ES-I3 (cell line): ENCODE data around the gene XPO1.
"Not testable (repeated sequence)": the region's sequence is repeated elsewhere in the genome, so short reads cannot be mapped to it uniquely, and the experiment has no call there.

Experiments
- H3K36me3 ChIP-seq: 2 replicates; pipeline ENCODE4 v1.6.1; 2013; ENCODE audit warnings: mild to moderate bottlenecking, low read length, control low read depth, moderate library complexity; ENCODE audit not compliant: insufficient read depth
- H3K4me1 ChIP-seq: 2 replicates; pipeline ENCODE4 v1.6.1; 2013; ENCODE audit warnings: mild to moderate bottlenecking, control low read depth, low read length; ENCODE audit not compliant: insufficient read depth
- H3K9ac ChIP-seq: 2 replicates; pipeline ENCODE4 v1.6.1; 2013; ENCODE audit warnings: low read depth, mild to moderate bottlenecking, low read length, moderate library complexity
- H3K9me3 ChIP-seq: 2 replicates; pipeline ENCODE4 v1.6.1; 2013; ENCODE audit warnings: mild to moderate bottlenecking, low read length, moderate library complexity; ENCODE audit not compliant: control insufficient read depth, insufficient read depth

The XPO1 gene

DNA sequence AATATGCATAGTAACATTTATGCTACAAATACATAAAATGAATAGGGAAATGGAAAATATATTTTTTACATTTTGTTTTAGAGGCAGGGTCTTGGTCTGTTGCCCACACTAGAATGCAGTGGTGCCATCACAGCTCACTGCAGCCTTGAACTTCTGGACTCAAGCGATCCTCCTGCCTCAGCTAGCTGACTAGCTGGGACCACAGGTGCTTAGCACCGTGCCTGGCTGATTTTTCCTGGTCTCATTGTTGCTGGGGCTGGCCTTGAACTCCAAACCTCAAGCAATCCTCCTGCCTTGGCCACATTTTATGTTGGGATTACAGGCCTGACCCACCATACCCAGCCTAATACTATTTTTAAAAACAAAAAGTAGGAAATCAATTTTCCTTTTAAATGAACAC lies 33.2 kb downstream of the XPO1 start:
- peaks cover 24% of the 10 kb centered on the region for H3K36me3 ChIP-seq
- no peaks in the 10 kb centered on the region for H3K4me1 ChIP-seq

DNA sequence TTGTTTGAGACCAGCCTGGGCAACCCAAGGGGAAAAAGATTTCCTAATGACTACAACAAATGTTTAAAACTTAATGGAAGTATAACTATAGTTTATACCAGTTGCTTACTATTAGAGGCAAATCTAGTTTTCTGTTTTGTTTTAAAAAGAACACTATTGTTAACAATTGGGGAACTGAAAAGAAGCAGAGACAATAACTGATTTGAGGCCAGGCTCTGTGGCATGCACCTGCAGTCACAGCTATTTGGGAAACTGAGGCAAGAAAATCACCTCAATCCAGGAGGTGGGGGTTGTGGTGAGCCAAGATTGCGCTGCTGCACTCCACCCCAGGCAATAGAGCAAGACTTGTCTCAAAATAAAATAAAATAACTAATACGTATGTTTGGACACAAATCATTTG lies 39.1 kb downstream of the XPO1 start:
- Histone ChIP-seq H3K36me3 (peaks cover 30% of the 10 kb centered on the region), H3K9ac (no peak overlapping the region), H3K9me3 (no peaks in the 10 kb centered on the region), H3K4me1 (no peaks in the 10 kb centered on the region)

More for the DNA sequence above, 33.2 kb downstream of the XPO1 start:
- H3K9me3 ChIP-seq = no peaks in the 10 kb centered on the region
- H3K9ac ChIP-seq = no peak overlapping the region

DNA sequence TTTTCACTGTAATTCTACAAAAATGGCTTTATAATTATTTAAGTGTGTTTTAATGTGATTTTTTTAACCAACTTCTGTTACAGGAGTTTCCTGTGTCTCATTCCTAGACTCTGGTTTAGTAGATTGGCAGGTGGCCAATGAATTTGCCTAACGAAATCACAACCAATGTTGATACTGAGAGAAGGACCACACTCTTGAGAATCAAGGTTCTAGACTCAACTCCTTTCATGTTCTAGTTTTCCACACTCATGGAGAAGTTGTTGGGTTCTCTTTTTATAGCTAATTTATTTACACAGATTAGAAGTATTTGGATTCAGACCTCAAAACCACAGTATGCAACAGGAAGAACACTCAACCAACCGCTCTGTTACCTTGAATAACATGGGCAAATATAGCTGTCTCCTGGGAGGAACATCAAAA lies 44.6 kb downstream of the XPO1 start:
- H3K4me1 ChIP-seq = no peaks in the 10 kb centered on the region
- no peak overlapping the region for H3K9ac ChIP-seq
- H3K36me3 ChIP-seq = peaks cover 46% of the 10 kb centered on the region

DNA sequence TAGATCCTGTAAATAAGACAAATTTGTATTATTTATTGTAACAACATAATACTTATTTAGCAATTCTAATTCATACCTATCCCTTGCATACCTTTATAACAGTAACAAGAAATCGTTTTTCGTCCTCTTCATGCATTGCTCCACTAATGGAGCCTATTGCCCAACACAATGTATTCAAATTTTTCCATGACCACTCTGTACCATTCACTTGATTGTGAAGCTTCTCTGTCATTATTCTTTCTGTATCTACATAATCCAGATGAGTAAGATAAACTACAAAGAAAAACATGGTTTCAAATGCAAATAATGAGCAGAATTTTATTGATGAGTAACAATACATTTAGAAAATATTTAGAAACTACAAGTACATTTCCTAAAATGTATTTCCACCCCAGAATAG lies 45.7 kb downstream of the XPO1 start:
- H3K36me3 ChIP-seq = peaks cover 50% of the 10 kb centered on the region
- H3K9me3 ChIP-seq = no peaks in the 10 kb centered on the region
- H3K4me1 ChIP-seq = no peaks in the 10 kb centered on the region
- no peak overlapping the region for H3K9ac ChIP-seq

More for the DNA sequence above, 44.6 kb downstream of the XPO1 start:
- H3K9me3 ChIP-seq = no peaks in the 10 kb centered on the region

DNA sequence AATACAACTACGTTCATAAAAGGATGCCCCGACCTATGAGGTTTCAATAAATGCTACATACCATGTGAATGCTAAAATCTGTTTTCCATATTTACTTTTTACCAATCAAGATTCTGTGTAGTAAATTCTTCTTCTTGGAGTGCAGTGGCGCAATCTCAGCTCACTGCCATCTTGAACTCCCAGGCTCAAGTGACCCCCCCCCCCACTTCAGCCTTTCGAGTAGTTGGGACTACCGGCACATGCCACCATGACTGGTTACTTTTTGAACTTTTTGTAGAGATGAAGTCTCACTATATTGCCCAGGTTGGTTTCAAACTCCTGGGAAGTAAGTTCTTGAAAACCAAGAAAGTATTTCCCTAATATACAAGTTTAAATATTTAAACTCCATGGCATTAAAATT lies 52.9 kb downstream of the XPO1 start:
- no peaks in the 10 kb centered on the region for H3K4me1 ChIP-seq
- no peaks in the 10 kb centered on the region for H3K9me3 ChIP-seq
- H3K36me3 ChIP-seq = peaks cover 61% of the 10 kb centered on the region
- H3K9ac ChIP-seq = no peak overlapping the region

DNA sequence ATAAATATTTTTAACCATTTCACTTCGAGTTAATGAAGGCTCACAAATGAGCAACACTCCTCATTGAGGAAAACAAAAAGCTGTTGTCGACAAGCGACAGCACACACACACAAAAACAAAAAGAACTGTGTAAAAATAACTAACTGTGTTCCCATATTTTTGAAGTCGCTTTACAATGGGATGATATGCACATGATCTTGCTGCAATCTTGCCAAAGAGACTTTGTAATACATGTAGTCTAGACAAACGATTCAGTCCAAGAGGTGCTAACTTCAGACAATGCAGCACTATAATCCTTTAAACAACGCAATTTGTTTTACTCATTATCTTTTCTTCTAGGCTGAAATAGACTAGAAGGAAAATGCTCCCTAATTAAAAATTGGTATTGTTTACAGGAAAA lies 60.1 kb downstream of the XPO1 start:
- no peak overlapping the region for H3K9ac ChIP-seq
- H3K4me1 ChIP-seq = no peaks in the 10 kb centered on the region
- no peaks in the 10 kb centered on the region for H3K9me3 ChIP-seq
- peaks cover 35% of the 10 kb centered on the region for H3K36me3 ChIP-seq

DNA sequence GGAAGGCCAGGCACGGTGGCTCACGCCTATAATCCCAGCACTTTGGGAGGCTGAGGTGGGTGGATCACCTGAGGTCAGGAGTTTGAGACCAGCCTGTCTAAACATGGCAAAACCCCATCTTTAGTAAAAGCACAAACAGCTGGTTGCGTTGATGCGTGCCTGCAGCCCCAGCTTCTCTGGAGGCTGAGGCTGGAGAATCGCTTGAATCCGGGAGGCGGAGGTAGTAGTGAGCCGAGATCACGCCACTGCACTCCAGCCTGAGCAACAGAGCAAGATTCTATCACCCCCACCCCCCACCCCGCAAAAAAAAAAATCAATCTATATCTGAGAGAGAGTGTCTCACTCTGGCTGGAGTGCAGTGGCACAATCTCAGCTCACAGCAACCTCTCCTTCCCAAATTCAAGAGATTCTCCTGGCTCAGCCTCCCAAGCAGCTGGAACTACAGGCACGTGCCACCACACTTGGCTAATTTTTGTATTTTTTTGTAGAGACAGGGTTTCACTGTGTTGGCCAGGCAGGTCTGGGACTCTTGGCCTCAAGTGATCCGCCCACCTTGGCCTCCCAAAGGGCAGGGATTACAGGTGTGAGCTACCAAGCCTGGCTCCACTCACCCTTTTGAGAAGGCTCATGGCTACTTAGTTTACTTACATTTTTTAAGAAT lies 61.1 kb downstream of the XPO1 start:
- H3K36me3 ChIP-seq = peaks cover 29% of the 10 kb centered on the region
- not testable (repeated sequence) for H3K4me1 ChIP-seq, H3K9ac ChIP-seq, H3K9me3 ChIP-seq

DNA sequence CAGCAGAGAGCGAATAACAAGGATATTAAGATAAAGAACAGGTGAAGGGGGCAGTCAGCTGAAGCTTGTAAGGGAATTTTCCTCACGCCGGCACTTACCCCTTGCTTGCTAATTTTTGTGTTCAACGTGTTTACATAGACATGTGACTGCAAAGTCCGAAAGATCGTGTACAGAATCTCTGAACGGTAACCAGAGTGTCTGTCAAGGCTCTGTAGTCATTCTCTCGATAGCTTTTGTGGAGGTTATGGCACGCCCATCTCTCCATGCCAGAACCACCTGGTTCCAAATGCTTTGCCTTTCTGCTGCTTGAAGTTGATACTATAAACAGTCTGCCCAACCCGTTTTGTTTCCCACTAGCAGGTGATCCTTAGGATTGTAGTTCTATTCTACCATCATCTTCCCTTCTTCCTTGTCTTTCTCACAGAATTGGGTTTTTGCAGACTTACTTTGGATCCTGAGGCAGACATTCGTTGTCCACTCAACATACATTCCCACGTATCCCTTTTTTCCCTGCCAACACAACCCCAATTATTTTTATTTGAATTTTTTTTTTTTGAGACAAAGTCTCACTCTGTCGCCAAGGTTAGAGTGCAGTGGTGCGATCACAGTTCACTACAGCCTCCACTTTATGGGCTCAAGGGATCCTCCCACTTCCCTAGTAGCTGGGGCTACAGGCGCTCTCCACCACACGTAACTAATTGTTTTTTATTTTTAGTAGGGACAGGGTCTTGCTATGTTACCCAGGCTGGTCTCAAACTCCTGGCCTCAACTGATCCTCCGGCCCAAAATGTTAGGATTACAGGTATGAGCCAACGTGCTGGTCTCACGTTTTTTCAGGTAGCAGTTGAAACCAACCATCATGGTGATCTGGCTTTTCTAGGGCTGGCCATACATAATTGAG lies 66.0 kb downstream of the XPO1 start:
- H3K36me3 ChIP-seq = no peaks in the 10 kb centered on the region
- H3K4me1 ChIP-seq = no peaks in the 10 kb centered on the region
- no peaks in the 10 kb centered on the region for H3K9me3 ChIP-seq
- H3K9ac ChIP-seq = peak overlapping the region; percentile 99

DNA sequence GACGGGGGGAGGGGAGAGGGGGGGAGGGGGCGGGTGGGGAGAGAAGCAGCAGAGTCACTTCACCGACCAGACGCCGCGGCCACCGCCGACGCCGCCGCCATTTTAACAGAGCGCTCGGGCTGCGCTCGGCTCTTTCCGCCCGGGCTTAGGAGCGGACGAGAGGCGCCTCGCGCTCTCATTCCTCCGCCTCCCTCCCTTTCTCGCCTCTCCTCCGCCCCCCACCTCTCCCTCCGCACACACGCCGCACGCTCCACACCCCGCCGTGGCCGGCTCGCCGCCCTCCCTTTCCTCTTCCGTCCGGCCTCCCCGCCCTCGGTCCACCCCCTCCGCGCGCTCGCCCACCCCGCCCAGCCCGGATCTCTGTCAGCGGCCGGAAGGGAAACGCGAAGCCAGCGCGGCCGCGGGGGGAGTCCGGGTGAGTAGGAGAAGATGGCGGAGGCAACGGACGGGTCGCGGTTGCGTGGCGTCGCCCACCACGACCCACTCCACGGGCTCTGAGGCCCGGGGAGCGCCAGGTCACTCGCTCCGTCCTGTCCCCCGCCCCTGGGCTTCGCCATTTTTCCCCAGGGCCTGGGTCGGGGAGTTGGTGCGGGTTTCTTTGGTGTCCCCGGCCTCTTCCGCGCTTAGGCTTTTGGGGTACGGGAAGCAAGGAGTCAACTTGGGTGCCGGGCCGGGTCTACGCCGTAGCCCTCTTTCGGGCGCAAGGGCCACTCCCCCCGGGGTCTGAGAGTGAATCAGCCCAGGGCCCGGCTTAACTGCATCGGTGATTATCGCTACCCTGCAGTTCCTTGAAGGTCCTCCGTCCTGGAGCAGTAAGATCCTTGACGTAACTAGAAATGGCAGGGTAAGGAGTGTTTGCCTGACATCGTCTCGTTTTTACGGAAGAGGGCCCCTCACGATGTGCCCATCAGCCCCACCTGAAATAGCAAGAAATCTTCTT lies 66.9 kb downstream of the XPO1 start, which contains the start of gene USP34:
Gene USP34, minus strand, starts transcription at position 123 of the 940 bp plus-strand sequence. CDS start 395 bp downstream, outside the sequence.
- Histone ChIP-seq H3K9ac (peak within 1 kb of the TSS; percentile 99), H3K36me3 (no peaks in the 10 kb centered on the region), H3K9me3 (no peaks in the 10 kb centered on the region), H3K4me1 (no peaks in the 10 kb centered on the region; the same call in 1 of the 2 replicates)

DNA sequence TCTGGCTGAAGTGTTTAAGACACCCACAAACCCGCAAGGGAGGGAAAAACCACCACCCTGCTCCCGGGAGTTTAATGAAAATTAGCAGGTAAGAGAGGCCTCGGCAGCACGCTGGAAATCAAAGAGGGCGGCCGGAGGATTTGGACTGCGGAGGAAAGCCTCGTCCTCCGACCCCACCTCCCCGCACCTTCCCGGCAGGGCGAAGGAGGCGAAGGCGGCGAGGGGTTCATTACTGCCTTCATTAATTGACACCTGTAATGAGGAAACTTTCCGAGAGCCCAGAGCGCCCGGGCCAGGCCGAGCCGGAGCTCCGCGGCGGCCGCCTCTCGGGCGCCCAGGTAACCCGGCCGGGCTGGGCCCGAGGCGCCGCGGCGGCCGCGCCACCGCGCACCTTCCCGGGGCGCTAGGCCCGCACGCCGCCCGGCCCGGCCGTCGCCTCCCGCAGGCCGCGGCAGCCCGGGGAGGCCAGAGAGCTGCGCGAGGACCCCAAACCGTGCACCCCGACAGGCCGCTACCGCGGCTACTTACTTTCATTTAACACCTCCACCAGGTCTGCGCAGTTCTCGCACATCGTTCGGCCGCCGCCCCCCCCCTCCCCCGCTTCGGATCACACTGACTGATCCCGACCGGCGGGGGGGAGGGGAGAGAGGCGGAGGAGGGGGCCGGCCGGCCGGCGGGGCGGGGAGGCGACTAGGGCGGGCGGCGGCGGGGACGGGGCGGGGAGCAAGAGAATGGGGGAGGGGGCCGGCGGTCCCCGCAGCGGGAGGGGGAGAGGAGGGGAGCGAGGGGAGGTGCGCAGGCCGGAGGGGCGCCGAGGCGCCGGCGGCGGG lies 67.8 kb downstream of the XPO1 start:
- Histone ChIP-seq H3K9ac (peak overlapping the region; percentile 91), H3K9me3 (no peaks in the 10 kb centered on the region), H3K36me3 (no peaks in the 10 kb centered on the region), H3K4me1 (peaks cover 2% of the 10 kb centered on the region; the same call in 1 of the 2 replicates)

DNA sequence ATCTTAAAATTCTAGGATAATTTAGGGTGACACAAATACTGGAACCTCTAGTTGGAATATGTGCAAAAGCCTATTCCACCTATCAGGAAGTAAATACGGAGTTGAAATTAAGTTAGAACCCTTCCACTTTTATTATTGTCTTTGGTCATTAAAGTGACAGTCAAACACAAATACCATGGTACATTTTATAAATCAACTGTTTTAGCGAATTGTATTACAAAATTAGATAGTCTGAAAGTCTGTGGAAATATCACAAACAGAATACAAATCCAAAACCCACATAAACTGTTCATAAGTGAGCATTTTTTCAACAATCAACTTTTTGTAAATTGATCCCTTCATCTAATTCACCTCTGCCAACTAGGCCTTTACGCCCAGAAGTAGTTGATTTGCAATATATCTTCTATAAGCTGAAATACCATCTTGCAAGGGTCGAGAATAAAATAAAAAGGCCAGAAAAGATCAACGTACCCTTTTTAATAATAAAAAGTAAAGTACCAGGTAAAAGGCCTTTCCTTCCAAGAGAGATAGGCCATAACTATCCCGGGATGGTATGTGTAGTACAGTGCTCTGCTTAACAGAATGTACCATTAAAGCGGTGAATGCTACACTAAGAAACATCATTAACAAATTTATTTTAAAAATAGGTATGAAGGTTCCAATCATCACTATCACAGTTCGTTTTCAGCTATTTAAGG lies 68.6 kb downstream of the XPO1 start:
- Histone ChIP-seq H3K36me3 (no peaks in the 10 kb centered on the region), H3K4me1 (peaks cover 5% of the 10 kb centered on the region; the same call in 1 of the 2 replicates), H3K9ac (peak overlapping the region; percentile 91), H3K9me3 (no peaks in the 10 kb centered on the region)

DNA sequence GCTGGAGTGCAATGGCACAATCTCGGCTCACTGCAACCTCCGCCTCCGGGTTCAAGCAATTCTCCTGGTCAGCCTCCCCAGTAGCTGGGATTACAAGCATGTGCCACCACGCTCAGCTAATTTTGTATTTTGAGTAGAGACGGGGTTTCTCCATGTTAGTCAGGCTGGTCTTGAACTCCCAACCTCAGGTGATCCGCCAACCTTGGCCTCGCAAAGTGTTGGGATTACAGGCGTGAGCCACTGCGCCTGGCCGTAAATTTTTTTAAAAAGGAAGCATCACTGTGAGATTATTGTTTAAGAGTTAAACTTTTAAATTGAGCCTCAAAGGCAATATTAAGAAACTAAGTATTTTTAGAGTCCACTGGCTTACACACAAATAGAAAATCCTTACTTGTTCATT lies 69.9 kb downstream of the XPO1 start:
- peaks cover 13% of the 10 kb centered on the region for H3K4me1 ChIP-seq
- H3K9me3 ChIP-seq, H3K9ac ChIP-seq, H3K36me3 ChIP-seq: not testable (repeated sequence)

DNA sequence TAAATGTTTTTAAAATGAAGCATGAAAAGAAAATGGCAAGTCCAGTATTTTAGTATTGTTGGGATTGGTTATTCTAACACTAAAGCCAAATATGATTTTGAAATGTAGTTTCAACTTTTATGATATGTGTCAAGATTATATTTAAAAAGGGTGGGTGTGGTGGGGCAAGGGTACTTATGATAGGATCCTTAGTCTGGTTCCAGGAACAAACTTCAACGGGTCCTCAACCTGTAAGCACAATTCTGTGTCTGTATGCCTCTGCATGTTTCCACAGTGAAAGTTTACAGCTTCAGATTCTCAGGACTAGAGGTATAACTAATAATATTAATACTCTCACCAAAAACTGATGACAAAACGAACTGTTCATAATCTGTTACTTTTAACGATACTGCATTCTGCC lies 73.1 kb downstream of the XPO1 start:
- Histone ChIP-seq H3K36me3 (no peaks in the 10 kb centered on the region), H3K9ac (no peak overlapping the region), H3K9me3 (no peaks in the 10 kb centered on the region), H3K4me1 (peaks cover 13% of the 10 kb centered on the region)
